GM12875 (cell line): ENCODE data around the gene SEC24C.
"Not testable (repeated sequence)": the region's sequence is repeated elsewhere in the genome, so short reads cannot be mapped to it uniquely, and the experiment has no call there.

Experiments used
- H3K4me3 ChIP-seq: one replicate; pipeline ENCODE4 v1.5.1; 2011; ENCODE audit warnings: low read depth, low read length, control low read depth
- CTCF ChIP-seq: IDR thresholded peaks from 2 replicates; pipeline ENCODE4 v1.5.1; 2011; ENCODE audit warnings: low read depth, mild to moderate bottlenecking, control low read depth, inconsistent platforms, low read length, moderate library complexity, borderline replicate concordance; ENCODE audit not compliant: insufficient read depth

The SEC24C gene

GRCh38 chr10:73743905-73744663 lies at the start of gene SEC24C:
SEC24C (plus strand) TSS chr10:73744372; CDS start chr10:73746833, 2,461 bp downstream.
- peak within 1 kb of the TSS; percentile 85 for H3K4me3 ChIP-seq
- TF ChIP-seq CTCF, result no peak

- H3K4me3 ChIP-seq, result not testable (repeated sequence)
Observed at GRCh38 chr10:73695302-73695701, 48.9 kb upstream of the SEC24C start.

- not testable (repeated sequence) for H3K4me3 ChIP-seq
Observed at GRCh38 chr10:73697675-73698159, 46.5 kb upstream of the SEC24C start, which contains the start of gene AGAP5. AGAP5 (minus strand) TSS chr10:73698109; CDS start chr10:73697755, 354 bp downstream.

GRCh38 chr10:73698819-73699218 lies 45.4 kb upstream of the SEC24C start:
- not testable (repeated sequence) for H3K4me3 ChIP-seq

- not testable (repeated sequence) for H3K4me3 ChIP-seq
Observed at GRCh38 chr10:73703924-73704323, 40.2 kb upstream of the SEC24C start.

GRCh38 chr10:73705506-73706072 lies 38.6 kb upstream of the SEC24C start:
- H3K4me3 ChIP-seq, result not testable (repeated sequence)

GRCh38 chr10:73706488-73706887 lies 37.7 kb upstream of the SEC24C start:
- not testable (repeated sequence) for H3K4me3 ChIP-seq

- not testable (repeated sequence) for H3K4me3 ChIP-seq
Observed at GRCh38 chr10:73707628-73708027, 36.5 kb upstream of the SEC24C start.

- H3K4me3 ChIP-seq, result not testable (repeated sequence)
Observed at GRCh38 chr10:73708122-73708521, 36.0 kb upstream of the SEC24C start.

GRCh38 chr10:73711683-73712082 lies 32.5 kb upstream of the SEC24C start:
- H3K4me3 ChIP-seq, result not testable (repeated sequence)

- H3K4me3 ChIP-seq, result not testable (repeated sequence)
Observed at GRCh38 chr10:73713912-73714311, 30.3 kb upstream of the SEC24C start.

GRCh38 chr10:73714483-73714882 lies 29.7 kb upstream of the SEC24C start:
- not testable (repeated sequence) for H3K4me3 ChIP-seq

- not testable (repeated sequence) for H3K4me3 ChIP-seq
Observed at GRCh38 chr10:73715179-73716156, 28.7 kb upstream of the SEC24C start.

GRCh38 chr10:73716251-73716650 lies 27.9 kb upstream of the SEC24C start:
- TF ChIP-seq CTCF, result no peak

More at GRCh38 chr10:73716251-73716650, 27.9 kb upstream of the SEC24C start:
- no peak overlapping the region for H3K4me3 ChIP-seq
